ENCODE measurements around the gene SLC22A31. TPM values are rescaled to one million over a fixed set of nuclear protein-coding genes. Genes with fewer than 3 reads are reported as not detected.
"Not testable (repeated sequence)": the region's sequence is repeated elsewhere in the genome, so short reads cannot be mapped to it uniquely, and the experiment has no call there.

The SLC22A31 gene
- total RNA-seq: not detected
- long read RNA-seq: 0 reads

GRCh38 chr16:89200124-89200849, at the start of gene SLC22A31:
Gene SLC22A31 (minus strand): TSS chr16:89200537. CDS start chr16:89200501, 36 bp downstream.
- DNase-seq (peak; percentile 39), ATAC-seq (ENCODE audit: poor library complexity) (no peak)
- intact Hi-C loops (cut with DNase I): no loop called here

- intact Hi-C loops (cut with DNase I): no loop called here
- DNase-seq (no peak), ATAC-seq (ENCODE audit: poor library complexity) (no peak)
These were observed 48.1 kb upstream of the SLC22A31 start for GRCh38 chr16:89248196-89248982.

- DNase-seq; intact Hi-C loops (cut with DNase I): not testable (repeated sequence)
- peak; percentile 51 for ATAC-seq (ENCODE audit: poor library complexity)
These were observed 47.4 kb upstream of the SLC22A31 start for GRCh38 chr16:89247734-89248075.

- ATAC-seq (ENCODE audit: poor library complexity) (peak; percentile 98), DNase-seq (peak; percentile 93)
- intact Hi-C loops (cut with DNase I): no loop called here
These were observed 46.8 kb upstream of the SLC22A31 start for GRCh38 chr16:89246903-89247733.

GRCh38 chr16:89246383-89246902, 46.1 kb upstream of the SLC22A31 start:
- no peak for ATAC-seq (ENCODE audit: poor library complexity)
- intact Hi-C loops (cut with DNase I): no loop called here
- DNase-seq: no peak

- intact Hi-C loops (cut with DNase I): no loop called here
- ATAC-seq (ENCODE audit: poor library complexity): no peak
- no peak for DNase-seq
These were observed 44.4 kb upstream of the SLC22A31 start for GRCh38 chr16:89244754-89245153.

- DNase-seq; intact Hi-C loops (cut with DNase I); ATAC-seq (ENCODE audit: poor library complexity): not testable (repeated sequence)
These were observed 43.9 kb upstream of the SLC22A31 start for GRCh38 chr16:89244264-89244663.

GRCh38 chr16:89243664-89244063, 43.3 kb upstream of the SLC22A31 start:
- intact Hi-C loops (cut with DNase I): no loop called here
- no peak for DNase-seq
- ATAC-seq (ENCODE audit: poor library complexity): no peak

- intact Hi-C loops (cut with DNase I): no loop called here
- DNase-seq (no peak), ATAC-seq (ENCODE audit: poor library complexity) (no peak)
These were observed 42.5 kb upstream of the SLC22A31 start for GRCh38 chr16:89242795-89243200.

- DNase-seq (peak; percentile 74), ATAC-seq (ENCODE audit: poor library complexity) (peak; percentile 75)
- intact Hi-C loops (cut with DNase I): no loop called here
These were observed 41.1 kb upstream of the SLC22A31 start for GRCh38 chr16:89241187-89242007.

GRCh38 chr16:89237733-89238132, 37.4 kb upstream of the SLC22A31 start:
- no peak for ATAC-seq (ENCODE audit: poor library complexity)
- intact Hi-C loops (cut with DNase I): no loop called here
- DNase-seq: no peak

- no peak for ATAC-seq (ENCODE audit: poor library complexity)
- intact Hi-C loops (cut with DNase I): no loop called here
- DNase-seq: no peak
These were observed 33.5 kb upstream of the SLC22A31 start for GRCh38 chr16:89233678-89234490.

GRCh38 chr16:89232107-89232506, 31.8 kb upstream of the SLC22A31 start:
- ATAC-seq (ENCODE audit: poor library complexity) (peak; percentile 53), DNase-seq (no peak)
- intact Hi-C loops (cut with DNase I): no loop called here

- ATAC-seq (ENCODE audit: poor library complexity): peak; percentile 70
- intact Hi-C loops (cut with DNase I): no loop called here
These were observed 29.9 kb upstream of the SLC22A31 start for GRCh38 chr16:89230255-89230654.

GRCh38 chr16:89224665-89225064, 24.3 kb upstream of the SLC22A31 start:
- DNase-seq: no peak
- intact Hi-C loops (cut with DNase I): no loop called here
- no peak for ATAC-seq (ENCODE audit: poor library complexity)

More at GRCh38 chr16:89230255-89230654, 29.9 kb upstream of the SLC22A31 start:
- DNase-seq: no peak

- intact Hi-C loops (cut with DNase I): no loop called here
- DNase-seq: no peak
- ATAC-seq (ENCODE audit: poor library complexity): no peak
These were observed 22.6 kb upstream of the SLC22A31 start for GRCh38 chr16:89222931-89223330.

- intact Hi-C loops (cut with DNase I): no loop called here
- ATAC-seq (ENCODE audit: poor library complexity) (no peak), DNase-seq (no peak)
These were observed 21.3 kb upstream of the SLC22A31 start for GRCh38 chr16:89221604-89222003.
